Activated naive CD4-positive, alpha-beta T cell treated with anti-CD3 and anti-CD28 coated beads, Interleukin-2, amount 10 ng/mL, durations not matched to agents 7 days and 5 days (primary cell): ENCODE results near the gene RBP5.
A peak's percentile ranks its signal among the peaks of the same experiment; 100 is the strongest.

ENCODE experiments used
- CTCF ChIA-PET: fragments of 350-600 bp; sonication (Branson Sonifier 250); formaldehyde crosslinking; loops from one replicate; lab custom pipeline; 2021; ENCODE audit warnings: antibody characterized with exemption; lab: Charles Lee
- DNase-seq: peaks from one replicate; pipeline ENCODE4 v3.0.0-alpha.2; 2020
- H3K27ac Mint-ChIP-seq: one replicate; pipeline ENCODE4 v1.8.0; 2021; ENCODE audit warnings: mild to moderate bottlenecking, moderate library complexity, mixed read lengths
- H3K27me3 Mint-ChIP-seq: one replicate; pipeline ENCODE4 v1.8.0; 2021; ENCODE audit warnings: mild to moderate bottlenecking, mixed read lengths
- H3K36me3 Mint-ChIP-seq: one replicate; pipeline ENCODE4 v1.8.0; 2021; ENCODE audit warnings: mixed read lengths
- H3K4me1 Mint-ChIP-seq: one replicate; pipeline ENCODE4 v1.8.0; 2021; ENCODE audit warnings: mixed read lengths
- H3K4me3 Mint-ChIP-seq: one replicate; pipeline ENCODE4 v1.8.0; 2021; ENCODE audit warnings: mild to moderate bottlenecking, moderate library complexity, mixed read lengths
- H3K9me3 Mint-ChIP-seq: one replicate; pipeline ENCODE4 v1.8.0; 2021; ENCODE audit warnings: mixed read lengths

Gene RBP5

DNA sequence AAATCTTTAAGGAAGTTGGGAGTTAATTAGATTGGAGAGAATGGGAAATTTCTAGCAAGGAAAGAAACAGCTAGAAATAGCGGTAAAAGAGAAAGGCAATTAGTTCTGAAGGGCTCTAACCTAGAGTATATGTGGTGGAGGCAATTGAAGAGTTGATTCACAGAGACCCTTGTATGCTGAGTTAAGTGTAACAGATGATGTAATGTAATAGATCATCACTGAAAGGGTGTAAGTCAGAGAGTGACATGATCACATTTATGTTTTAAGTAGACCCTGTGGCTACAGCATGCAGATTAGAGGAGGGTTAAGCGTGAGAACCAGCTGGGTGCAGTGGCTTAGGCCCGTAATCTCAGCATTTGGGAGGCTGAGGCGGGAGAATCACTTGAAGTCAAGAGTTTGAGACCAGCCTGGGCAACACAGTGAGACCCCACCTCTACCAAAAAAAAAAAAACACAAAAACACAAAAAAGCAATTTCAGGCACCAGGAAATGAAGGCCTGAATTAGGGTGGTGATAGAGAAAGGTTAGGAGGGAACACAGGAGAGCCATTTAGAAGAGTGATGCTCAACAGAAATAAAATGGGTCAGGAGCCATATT is 3.0 kb downstream of the RBP5 start:
- Mint-ChIP-seq H3K4me3 (no peak overlapping the region), H3K9me3 (no peaks in the 10 kb centered on the region), H3K27ac (no peak overlapping the region), H3K36me3 (peaks cover 3% of the 10 kb centered on the region), H3K4me1 (peaks cover 20% of the 10 kb centered on the region), H3K27me3 (peaks cover 8% of the 10 kb centered on the region)
- CTCF ChIA-PET: interaction anchor here (1.0 to 2.8 kb wide), 2 partner anchors 12 to 17 kb away, joined by 5 to 9 read pairs; partner anchors contain the start of gene C1RL
- DNase-seq: no peak

- CTCF ChIA-PET: interaction anchor here (0.6 to 2.8 kb wide), 3 partner anchors 11 to 29 kb away, joined by 3 to 9 read pairs (median 4); partner anchors contain the start of gene C1RL
- DNase-seq: no peak
- Mint-ChIP-seq H3K27me3 (peaks cover 6% of the 10 kb centered on the region), H3K36me3 (peaks cover 3% of the 10 kb centered on the region), H3K27ac (no peak overlapping the region), H3K4me1 (peaks cover 9% of the 10 kb centered on the region), H3K9me3 (no peaks in the 10 kb centered on the region), H3K4me3 (no peak overlapping the region)
Measured at GRCh38 chr12:7123806-7124522, 4.7 kb downstream of the RBP5 start.

GRCh38 chr12:7122811-7123769 is 5.6 kb downstream of the RBP5 start:
- DNase-seq: no peak
- Mint-ChIP-seq H3K9me3 (no peaks in the 10 kb centered on the region), H3K4me3 (no peak overlapping the region), H3K36me3 (peaks cover 4% of the 10 kb centered on the region), H3K27ac (no peak overlapping the region), H3K4me1 (peaks cover 2% of the 10 kb centered on the region), H3K27me3 (no peaks in the 10 kb centered on the region)
- CTCF ChIA-PET: interaction anchor here (1.0 to 1.2 kb wide), 2 partner anchors 10 to 15 kb away, joined by 4 to 7 read pairs; no protein-coding TSS in a partner anchor

DNA sequence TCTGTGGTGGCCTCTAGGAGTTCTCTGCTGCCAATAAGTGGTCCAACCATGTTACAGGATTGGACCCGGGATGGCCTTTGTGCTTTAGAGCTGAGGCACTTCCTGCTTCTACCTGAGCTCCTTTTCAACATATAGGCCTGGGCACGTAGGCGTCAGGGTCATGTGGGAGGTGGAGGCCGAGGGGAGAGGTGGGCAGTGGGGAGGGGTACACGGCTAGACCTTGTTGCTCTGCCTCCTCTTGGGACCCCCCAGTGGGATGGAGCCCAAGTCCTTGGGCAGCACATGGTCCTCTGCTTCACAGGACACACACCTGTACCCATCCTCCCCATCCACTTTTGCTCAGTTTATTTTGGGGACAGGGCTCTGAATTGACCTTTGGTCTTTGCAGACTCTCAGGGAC is 7.4 kb downstream of the RBP5 start:
- no peak for DNase-seq
- H3K4me3 Mint-ChIP-seq: no peak overlapping the region
- H3K27me3 Mint-ChIP-seq: no peaks in the 10 kb centered on the region
- H3K9me3 Mint-ChIP-seq: no peaks in the 10 kb centered on the region
- H3K4me1 Mint-ChIP-seq: no peaks in the 10 kb centered on the region
- H3K36me3 Mint-ChIP-seq: peaks cover 1% of the 10 kb centered on the region
- H3K27ac Mint-ChIP-seq: no peak overlapping the region
- CTCF ChIA-PET: interaction anchor here (1.8 kb wide), 1 partner anchor 8 kb away, joined by 6 read pairs; no protein-coding TSS in a partner anchor

DNA sequence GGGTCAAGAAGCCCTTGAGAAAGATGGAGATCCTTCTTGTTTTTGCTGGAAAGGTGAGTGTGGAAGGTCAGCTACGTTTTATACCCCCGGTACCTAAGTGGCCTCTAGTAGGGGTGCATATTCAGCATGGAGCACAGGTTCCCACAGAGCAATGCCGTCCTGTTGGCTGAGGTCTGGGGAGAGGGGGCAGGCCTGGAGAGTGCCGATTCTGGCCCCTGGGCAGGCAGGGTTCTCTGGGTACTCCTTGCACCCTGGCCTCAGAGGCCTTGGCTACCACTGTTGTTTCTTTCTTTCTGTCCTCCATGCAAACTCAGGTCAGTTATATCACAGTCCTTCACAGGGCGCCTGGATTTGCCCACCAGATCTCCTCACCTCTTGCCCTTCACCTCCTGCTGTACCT is 8.5 kb downstream of the RBP5 start:
- no peaks in the 10 kb centered on the region for H3K9me3 Mint-ChIP-seq
- peaks cover 5% of the 10 kb centered on the region for H3K36me3 Mint-ChIP-seq
- CTCF ChIA-PET: interaction anchor here (1.2 kb wide), 1 partner anchor 9 kb away, joined by 8 read pairs; no protein-coding TSS in a partner anchor
- no peak overlapping the region for H3K27ac Mint-ChIP-seq
- H3K27me3 Mint-ChIP-seq: no peaks in the 10 kb centered on the region
- H3K4me3 Mint-ChIP-seq: no peak overlapping the region
- DNase-seq: no peak
- H3K4me1 Mint-ChIP-seq: no peaks in the 10 kb centered on the region

- H3K27me3 Mint-ChIP-seq: no peaks in the 10 kb centered on the region
- no peak for DNase-seq
- no peaks in the 10 kb centered on the region for H3K4me1 Mint-ChIP-seq
- H3K4me3 Mint-ChIP-seq: no peak overlapping the region
- no peak overlapping the region for H3K27ac Mint-ChIP-seq
- peaks cover 14% of the 10 kb centered on the region for H3K36me3 Mint-ChIP-seq
- H3K9me3 Mint-ChIP-seq: no peaks in the 10 kb centered on the region
- CTCF ChIA-PET: no interaction called here
Measured at GRCh38 chr12:7118881-7119280, 9.8 kb downstream of the RBP5 start.

DNA sequence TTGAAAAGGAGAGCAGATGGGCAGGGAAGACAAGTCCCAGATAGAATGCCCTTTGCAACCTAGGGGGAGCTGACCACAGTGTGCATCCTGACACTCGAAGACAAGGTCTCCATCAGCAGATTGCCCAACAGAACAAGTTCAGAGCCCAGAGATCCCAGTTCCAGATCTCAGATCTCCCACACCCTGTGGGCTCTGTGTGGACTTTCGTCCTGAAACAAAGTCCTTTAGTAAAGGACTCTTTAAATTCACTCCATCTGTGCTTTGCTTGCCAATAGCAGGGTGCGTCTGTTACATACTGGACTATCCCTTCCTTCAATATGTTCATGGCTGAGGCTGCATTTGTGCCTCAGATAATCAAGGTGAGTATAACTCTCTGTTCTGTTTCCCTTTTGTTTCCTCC is 11.0 kb downstream of the RBP5 start:
- DNase-seq: no peak
- H3K27ac Mint-ChIP-seq: no peak overlapping the region
- H3K4me3 Mint-ChIP-seq: no peak overlapping the region
- peaks cover 8% of the 10 kb centered on the region for H3K4me1 Mint-ChIP-seq
- CTCF ChIA-PET: interaction anchor here (1.2 kb wide), 1 partner anchor 8 kb away, joined by 5 read pairs; the partner anchor contains the start of gene C1RL
- H3K9me3 Mint-ChIP-seq: no peaks in the 10 kb centered on the region
- H3K36me3 Mint-ChIP-seq: peaks cover 18% of the 10 kb centered on the region
- H3K27me3 Mint-ChIP-seq: no peaks in the 10 kb centered on the region

GRCh38 chr12:7116916-7117315 is 11.8 kb downstream of the RBP5 start:
- Mint-ChIP-seq H3K4me1 (peaks cover 11% of the 10 kb centered on the region), H3K36me3 (peaks cover 18% of the 10 kb centered on the region), H3K27ac (no peak overlapping the region), H3K27me3 (no peaks in the 10 kb centered on the region), H3K4me3 (no peak overlapping the region), H3K9me3 (no peaks in the 10 kb centered on the region)
- DNase-seq: no peak
- CTCF ChIA-PET: no interaction called here

- Mint-ChIP-seq H3K27ac (no peak overlapping the region), H3K9me3 (no peaks in the 10 kb centered on the region), H3K36me3 (peaks cover 18% of the 10 kb centered on the region), H3K27me3 (no peaks in the 10 kb centered on the region), H3K4me3 (no peak overlapping the region), H3K4me1 (peaks cover 16% of the 10 kb centered on the region)
- CTCF ChIA-PET: no interaction called here
- no peak for DNase-seq
Measured at GRCh38 chr12:7116196-7116595, 12.5 kb downstream of the RBP5 start.

- no peak overlapping the region for H3K4me3 Mint-ChIP-seq
- H3K27ac Mint-ChIP-seq: no peak overlapping the region
- CTCF ChIA-PET: interaction anchor here (1.9 to 2.0 kb wide), 2 partner anchors 11 to 242 kb away, joined by 5 to 9 read pairs; partner anchors contain the start of gene SPSB2
- H3K4me1 Mint-ChIP-seq: peaks cover 30% of the 10 kb centered on the region
- no peak for DNase-seq
- no peaks in the 10 kb centered on the region for H3K9me3 Mint-ChIP-seq
- H3K36me3 Mint-ChIP-seq: peaks cover 18% of the 10 kb centered on the region
- no peaks in the 10 kb centered on the region for H3K27me3 Mint-ChIP-seq
Measured at GRCh38 chr12:7114851-7115250, 13.8 kb downstream of the RBP5 start.

- H3K36me3 Mint-ChIP-seq: peaks cover 18% of the 10 kb centered on the region
- no peak for DNase-seq
- no peaks in the 10 kb centered on the region for H3K9me3 Mint-ChIP-seq
- no peaks in the 10 kb centered on the region for H3K27me3 Mint-ChIP-seq
- peaks cover 37% of the 10 kb centered on the region for H3K4me1 Mint-ChIP-seq
- H3K27ac Mint-ChIP-seq: no peak overlapping the region
- CTCF ChIA-PET: interaction anchor here (0.7 to 4.1 kb wide), 12 partner anchors 9 to 261 kb away, joined by 3 to 51 read pairs (median 8); partner anchors contain the start of genes C12orf57, RNU7-1 and SPSB2
- H3K4me3 Mint-ChIP-seq: no peak overlapping the region
Measured at GRCh38 chr12:7114008-7114407, 14.7 kb downstream of the RBP5 start.

DNA sequence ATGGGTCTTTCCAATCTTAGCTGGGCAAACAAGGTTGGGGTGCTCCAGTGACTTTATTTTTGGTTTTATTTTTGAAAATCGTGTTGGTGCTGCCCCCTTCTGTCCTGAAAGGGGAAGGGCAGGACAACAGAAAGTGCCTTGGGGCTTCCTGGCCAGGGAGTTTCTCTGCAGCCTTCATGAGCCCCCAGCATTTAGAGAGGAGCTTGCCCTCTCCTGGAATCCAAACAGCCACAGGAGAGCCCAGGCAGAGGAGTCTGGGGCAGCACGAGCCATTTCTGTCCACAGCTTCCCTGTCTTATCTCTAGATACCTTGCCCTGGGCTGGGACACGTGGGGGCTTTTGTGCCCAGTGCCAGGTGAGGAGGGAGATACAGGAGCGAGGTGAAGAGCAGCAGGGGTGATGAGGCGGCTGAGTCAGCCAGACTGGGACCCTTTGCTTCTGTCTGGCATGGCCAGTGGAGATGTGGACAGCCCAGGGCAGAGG is 15.3 kb downstream of the RBP5 start:
- peak; percentile 59 for DNase-seq

DNA sequence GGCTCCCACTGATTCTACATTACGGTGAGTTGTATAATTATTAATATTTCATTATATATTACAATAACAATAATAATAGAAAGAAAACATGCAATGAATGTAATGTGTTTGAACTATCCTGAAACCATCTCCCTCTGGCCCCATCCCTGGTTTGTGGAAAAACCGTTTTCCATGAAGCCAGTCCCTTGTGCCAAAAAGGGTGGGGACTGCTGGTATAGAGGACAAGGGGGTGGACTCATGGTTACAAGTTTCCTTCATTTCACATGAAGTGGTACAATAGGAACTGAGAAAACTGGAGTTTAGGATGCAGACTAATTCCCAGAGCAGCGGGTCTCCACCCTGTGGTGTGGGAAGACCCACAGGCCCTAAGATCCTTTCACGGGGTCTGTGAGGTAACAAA is 16.6 kb downstream of the RBP5 start:
- Mint-ChIP-seq H3K9me3 (no peaks in the 10 kb centered on the region), H3K4me3 (no peak overlapping the region), H3K36me3 (peaks cover 27% of the 10 kb centered on the region), H3K4me1 (peaks cover 48% of the 10 kb centered on the region), H3K27me3 (no peaks in the 10 kb centered on the region), H3K27ac (no peak overlapping the region)
- CTCF ChIA-PET: interaction anchor here (0.9 to 4.1 kb wide), 17 partner anchors 8 to 243 kb away, joined by 3 to 51 read pairs (median 6); partner anchors contain the start of genes C12orf57, PTPN6 and RNU7-1
- DNase-seq: no peak

More for the DNA sequence above, 15.3 kb downstream of the RBP5 start:
- Mint-ChIP-seq H3K36me3 (peaks cover 21% of the 10 kb centered on the region), H3K9me3 (no peaks in the 10 kb centered on the region), H3K4me3 (no peak overlapping the region), H3K27me3 (no peaks in the 10 kb centered on the region), H3K27ac (no peak overlapping the region), H3K4me1 (peaks cover 39% of the 10 kb centered on the region)
- CTCF ChIA-PET: interaction anchor here (0.6 to 4.1 kb wide), 29 partner anchors 8 to 260 kb away, joined by 3 to 51 read pairs (median 5); partner anchors contain the start of genes C12orf57, PTPN6, RNU7-1 and SPSB2
